ENCODE data around the gene NTM. TPM values are rescaled to one million over a fixed set of nuclear protein-coding genes. Genes with fewer than 3 reads are reported as not detected.

NTM gene
- total RNA-seq, 1 donor from 2014 or later: 10.8 TPM

DNA sequence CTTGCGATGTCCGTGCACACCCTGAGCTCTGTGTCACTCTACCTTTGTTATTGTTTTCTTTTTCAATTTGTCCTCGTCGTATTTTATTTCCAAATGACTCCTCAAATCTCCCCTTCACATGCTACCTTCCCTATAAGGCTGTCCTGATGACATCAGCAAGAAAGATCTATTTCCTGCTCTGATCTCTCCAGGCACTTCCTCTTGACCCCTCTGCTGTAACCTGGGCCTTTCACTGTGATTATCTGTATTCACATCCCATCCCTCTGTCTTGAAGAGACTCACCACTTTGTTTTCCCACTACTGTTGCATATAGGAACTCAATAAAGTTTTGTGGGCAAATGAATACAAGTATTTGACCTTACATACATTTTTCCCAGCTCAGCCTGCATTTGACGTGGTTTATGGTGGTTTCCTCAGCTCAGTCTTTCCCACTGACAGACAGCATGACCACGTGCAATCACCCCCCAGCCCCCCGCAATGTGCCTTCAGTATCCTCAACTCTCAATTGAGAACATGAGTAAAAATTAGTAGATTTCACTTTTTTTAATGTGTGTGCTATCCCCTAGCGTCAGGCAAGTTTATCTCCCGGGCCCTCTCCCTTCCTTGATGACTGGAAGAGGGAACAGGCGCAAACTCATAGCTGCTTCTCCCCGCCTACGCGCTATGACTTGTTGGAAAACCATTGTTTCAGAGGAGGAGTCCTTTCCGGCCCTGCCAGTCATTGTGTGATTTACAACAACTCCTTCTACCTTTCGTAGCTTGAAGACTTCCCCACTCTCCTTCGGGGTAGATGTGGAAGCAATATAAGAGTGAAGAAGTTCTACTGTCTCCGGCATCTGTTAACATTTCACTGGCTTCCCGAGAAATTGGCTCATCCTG is 498.5 kb downstream of the NTM start:
- no peak for DNase-seq

DNA sequence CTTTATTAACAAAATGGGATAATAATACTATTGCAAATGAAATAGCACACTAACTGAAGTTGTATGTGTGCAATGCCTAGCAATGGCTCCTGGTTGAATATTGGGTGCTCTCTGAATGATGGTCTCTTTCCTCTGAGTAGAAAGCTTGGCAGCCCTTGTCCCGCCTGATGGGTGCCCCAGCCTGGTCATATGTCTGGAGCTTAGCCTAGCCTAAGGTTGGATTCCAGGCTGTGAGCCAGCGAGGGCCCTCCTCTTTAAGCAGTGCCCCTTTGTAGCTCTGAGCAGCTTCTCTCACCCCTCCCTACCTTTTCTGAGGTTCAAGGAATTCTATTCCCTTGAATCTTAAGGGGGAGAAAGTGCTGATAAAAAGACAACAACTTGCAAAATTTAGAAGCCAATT is 499.9 kb downstream of the NTM start:
- no peak for DNase-seq

DNA sequence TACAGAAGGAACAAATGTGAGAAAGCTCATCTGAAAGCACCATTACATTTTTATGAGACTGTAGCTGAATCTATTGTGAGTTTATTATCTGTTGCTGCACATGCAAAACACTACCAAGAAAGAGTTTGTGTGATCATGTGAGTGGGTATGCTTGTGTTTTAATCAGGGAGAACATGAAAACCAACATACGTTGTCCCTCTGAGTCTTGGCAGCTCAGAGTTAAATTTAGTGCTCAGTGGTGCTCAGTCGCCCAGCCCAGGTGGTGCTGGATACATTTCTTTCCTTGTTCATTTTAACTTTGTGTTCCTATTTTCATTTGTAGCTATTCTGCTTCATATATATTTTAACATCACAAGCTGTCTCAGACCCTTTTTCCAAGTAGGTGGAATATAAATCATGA is 500.6 kb downstream of the NTM start:
- no peak for DNase-seq

- DNase-seq: no peak
Observed at GRCh38 chr11:131874070-131874469, 503.7 kb downstream of the NTM start.

DNA sequence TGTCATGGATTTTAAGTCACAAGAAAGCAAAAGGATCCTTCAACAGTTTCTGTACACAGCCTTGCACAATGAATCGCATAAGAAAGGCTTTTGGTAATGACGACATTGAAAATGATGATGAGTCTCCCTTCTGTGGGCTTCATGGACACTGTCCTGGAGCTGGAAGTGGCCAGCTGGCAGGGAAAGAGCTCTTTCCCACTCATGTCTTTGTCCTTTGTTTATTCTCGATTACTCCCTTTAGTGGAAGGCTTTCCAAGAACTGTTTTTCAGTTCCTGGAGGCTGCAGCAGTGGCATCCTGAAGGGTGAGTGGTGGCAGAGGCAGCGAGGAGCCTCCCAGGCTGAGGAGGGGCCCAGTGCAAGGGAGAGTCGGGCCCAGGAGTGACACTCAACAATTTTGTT is 505.2 kb downstream of the NTM start:
- DNase-seq: no peak

DNA sequence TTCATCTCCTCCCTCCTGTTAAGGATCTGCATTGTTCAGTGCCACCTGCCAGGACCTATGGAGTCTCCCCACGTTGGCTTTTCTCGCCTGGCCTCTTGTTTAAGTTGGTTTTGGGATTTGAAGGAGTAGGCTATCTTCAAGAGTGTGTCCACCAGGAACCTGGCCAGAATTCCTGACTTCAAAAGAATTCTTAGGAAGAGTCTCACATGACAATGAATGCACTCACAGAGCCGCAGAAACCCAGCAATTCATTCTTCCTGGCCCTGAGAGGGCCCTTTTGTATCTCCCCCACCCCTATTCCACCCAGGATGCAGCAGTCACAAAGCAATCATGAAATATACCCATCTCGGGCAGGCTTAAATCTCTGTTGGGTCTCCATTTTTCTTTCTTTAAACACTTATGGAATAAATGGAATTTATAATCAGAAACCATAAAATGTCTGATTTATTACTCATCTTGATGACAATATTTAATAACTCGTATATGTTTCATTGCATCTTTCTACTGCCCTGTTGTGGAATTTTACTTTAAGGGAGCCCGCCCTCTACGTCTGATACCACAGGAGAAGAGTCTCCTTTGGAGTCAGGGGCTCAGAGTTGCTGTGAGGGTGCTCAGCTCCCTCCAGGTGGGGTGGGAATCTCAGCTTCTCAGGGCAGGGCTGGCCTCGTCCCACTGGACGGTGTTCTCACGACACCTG is 507.0 kb downstream of the NTM start:
- DNase-seq: no peak

GRCh38 chr11:131880316-131880715 is 509.9 kb downstream of the NTM start:
- DNase-seq: no peak

GRCh38 chr11:131880976-131881375 is 510.6 kb downstream of the NTM start:
- no peak for DNase-seq

DNA sequence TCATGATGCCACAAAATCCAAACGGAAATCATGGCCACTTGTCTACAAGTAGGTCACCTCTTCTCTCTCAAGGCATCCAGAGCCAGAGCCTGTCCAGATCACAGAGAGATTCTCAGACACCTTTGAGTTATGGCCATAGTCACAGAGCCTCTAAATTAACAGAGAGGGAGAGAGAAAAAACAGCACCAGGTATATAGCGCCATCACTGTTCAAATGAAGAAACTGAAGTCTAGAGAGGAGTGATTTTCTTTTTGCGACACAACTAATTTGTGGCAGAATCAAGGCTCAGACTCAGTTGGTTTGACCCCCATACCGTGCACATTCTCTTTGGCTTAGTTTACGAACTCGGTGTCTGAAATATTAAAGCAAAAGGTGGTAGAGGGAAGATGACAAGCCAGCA is 512.9 kb downstream of the NTM start:
- no peak for DNase-seq

- no peak for DNase-seq
Observed at GRCh38 chr11:131884461-131885073, 514.2 kb downstream of the NTM start.

DNA sequence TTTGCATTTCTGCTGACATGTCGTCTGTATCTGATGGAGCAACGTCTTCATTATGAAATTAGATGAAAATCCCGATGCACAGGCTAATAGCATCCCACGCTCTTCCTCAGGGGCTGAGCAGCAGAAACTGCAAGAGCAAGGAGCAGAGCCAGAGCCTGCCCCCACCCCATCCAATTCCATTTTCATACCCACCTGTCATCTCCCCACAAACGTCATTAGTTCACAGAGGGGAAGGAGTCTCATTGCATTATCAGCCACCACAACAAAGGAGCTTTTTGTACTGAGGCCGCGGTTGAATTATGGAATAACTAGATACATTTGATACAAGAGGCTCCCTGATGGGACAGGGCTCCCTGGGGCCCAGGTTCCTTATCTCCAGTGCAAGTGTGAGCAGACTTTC is 515.0 kb downstream of the NTM start:
- DNase-seq: no peak

GRCh38 chr11:131886201-131886600 is 515.8 kb downstream of the NTM start:
- DNase-seq: no peak

DNA sequence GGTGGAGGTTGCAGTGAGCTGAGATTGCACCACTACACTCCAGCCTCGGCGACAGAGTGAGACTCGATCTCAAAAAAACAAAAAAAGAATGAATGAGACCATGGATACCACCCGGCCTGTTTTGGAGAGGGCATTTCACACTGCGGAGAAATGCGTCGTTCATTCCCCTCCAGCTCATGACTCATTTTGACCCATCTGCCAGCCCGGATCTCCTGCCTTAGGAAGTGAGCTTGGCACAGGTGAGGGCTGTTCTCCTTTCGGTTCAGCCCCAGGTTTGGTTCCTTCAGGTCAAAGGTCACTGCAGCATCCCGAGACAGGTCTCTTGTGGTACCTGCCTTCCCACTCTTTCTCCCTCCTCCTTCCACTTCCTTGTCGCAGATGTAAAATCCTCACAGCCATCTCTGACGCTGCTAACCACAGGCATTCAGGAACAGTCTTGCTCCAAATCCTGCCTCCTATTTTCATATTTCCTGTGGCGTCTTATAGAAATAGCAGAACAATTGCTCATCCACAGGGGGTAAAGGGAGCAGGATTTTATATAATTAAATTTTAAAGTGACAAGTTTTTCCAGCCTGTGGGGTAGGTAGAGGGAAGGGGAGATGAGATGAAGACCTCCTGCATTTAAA is 517.9 kb downstream of the NTM start:
- DNase-seq: peak; percentile 27

DNA sequence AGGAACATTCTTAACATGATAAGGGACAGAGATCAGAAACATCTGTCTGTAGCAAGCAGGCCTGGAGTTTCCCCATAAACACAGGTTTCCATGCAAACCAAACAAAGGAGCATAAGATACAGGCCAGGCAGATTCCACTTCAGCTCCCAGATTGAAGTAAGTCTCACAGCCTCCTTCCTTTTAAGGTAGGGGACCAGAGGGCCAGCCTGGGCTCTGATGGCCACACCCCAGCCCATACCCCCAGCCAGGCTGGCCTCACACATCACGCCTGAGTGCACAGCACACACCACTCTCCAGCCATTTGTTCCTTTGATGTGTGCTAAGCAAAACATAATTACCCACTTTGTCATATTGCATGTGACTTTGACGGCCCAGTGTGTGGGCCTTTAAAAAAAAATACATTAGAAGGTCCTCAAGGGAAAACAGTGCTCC is 518.7 kb downstream of the NTM start:
- DNase-seq: peak; percentile 67

- DNase-seq: no peak
Observed at GRCh38 chr11:131889760-131890581, 519.6 kb downstream of the NTM start.

DNA sequence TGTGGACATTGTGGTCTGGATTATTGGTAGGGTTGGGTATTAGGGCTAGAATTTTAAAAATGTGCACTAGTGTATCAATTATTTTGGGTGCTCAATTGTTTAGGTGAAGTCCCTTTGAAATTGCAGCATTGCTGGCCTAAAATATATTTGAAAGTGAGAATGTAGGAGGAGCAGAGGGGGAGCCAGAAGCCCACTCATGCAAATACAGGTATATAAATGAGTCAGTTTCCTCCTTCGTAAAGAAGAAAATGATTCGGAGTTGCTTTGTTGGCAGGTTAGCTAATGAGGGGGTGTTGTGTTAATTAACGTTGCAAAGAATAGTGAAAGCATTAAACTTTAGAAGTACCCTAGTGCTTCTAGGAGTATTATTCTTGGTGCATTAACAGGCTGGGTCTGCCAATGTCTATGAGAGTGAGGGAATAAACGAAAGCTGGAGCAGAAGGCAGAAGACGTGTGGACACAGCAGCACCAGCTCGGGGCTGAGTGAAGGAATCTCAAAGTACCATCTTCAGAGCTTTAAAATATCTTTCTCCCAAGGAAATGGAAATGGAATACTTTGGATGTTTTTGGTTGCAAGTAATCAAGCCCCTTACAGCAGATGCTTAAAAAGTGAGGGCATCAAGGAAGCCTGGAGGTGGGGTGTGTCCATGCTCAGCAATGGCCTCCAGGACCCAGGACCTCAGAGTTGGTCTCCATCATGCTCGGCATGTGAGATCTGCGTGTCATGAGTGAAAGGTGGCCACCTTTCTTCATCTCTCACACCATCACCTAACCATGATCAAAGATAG is 522.9 kb downstream of the NTM start:
- no peak for DNase-seq

- DNase-seq: no peak
Observed at GRCh38 chr11:131893988-131894387, 523.6 kb downstream of the NTM start.

- DNase-seq: no peak
Observed at GRCh38 chr11:131894615-131895544, 524.5 kb downstream of the NTM start.

DNA sequence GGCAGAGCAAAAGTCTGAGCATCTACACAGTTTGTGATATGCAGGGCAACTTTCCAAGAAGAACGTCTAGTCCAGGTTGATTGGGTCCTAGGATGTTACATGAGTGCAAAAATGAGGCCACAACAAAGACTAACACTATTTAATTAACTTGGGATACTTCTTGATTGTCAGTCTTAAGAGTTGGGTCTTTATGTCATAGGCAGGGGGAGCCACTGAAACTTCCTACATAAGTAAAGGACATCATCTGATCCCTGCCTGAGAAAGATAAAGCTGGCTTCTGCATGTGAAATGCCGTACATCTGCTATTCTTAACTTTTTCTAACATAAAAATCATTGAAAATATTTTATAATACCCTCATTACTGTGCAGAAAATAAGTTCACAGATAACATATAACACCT is 525.5 kb downstream of the NTM start:
- DNase-seq: no peak

Measured in skin of body (tissue), 2 donors.